ENCODE results near the gene ZFP36L2.

DNA sequence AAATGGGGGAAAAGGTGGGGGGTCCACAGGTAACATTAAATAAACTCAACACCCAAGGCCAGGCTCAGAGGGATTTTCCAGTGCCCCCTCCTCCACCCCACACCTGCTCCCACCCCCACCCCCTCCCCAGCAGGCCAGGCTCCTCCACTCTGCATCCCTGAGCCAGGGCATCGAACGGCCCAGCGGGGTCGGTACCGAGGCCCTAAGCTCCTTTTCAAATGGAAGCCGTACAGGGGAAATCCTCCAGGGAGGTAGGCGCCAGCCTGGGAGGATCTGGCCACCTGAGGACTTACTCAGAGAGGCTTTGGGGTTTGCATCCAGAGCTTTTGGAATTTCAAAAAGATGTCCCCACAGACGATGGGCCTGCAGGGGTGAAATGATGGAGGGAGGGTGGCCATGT lies 46.5 kb downstream of the ZFP36L2 start:
- TF ChIP-seq, protein P1, sequence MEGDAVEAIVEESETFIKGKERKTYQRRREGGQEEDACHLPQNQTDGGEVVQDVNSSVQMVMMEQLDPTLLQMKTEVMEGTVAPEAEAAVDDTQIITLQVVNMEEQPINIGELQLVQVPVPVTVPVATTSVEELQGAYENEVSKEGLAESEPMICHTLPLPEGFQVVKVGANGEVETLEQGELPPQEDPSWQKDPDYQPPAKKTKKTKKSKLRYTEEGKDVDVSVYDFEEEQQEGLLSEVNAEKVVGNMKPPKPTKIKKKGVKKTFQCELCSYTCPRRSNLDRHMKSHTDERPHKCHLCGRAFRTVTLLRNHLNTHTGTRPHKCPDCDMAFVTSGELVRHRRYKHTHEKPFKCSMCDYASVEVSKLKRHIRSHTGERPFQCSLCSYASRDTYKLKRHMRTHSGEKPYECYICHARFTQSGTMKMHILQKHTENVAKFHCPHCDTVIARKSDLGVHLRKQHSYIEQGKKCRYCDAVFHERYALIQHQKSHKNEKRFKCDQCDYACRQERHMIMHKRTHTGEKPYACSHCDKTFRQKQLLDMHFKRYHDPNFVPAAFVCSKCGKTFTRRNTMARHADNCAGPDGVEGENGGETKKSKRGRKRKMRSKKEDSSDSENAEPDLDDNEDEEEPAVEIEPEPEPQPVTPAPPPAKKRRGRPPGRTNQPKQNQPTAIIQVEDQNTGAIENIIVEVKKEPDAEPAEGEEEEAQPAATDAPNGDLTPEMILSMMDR (conservative IDR thresholded peaks at IDR 0.05 in 1 of 2, IDR thresholded peaks at IDR 0.05 in 1 of 2; ENCODE audit: extremely low read depth in 1 of 2, insufficient read depth in 1 of 2, low read depth in 1 of 2, low read length in 2 of 2): no peak
- no peak for TF ChIP-seq EZH2 (IDR thresholded peaks at IDR 0.05; ENCODE audit: borderline replicate concordance, low read length)
